Measurements from ENCODE around the gene CAPN5. TPM values are rescaled to one million over a fixed set of nuclear protein-coding genes. Genes with fewer than 3 reads are reported as not detected.

Gene CAPN5
- 22.4 and 22.6 TPM in 2 replicates for total RNA-seq (2021; fragmentation: NEBNext Ultra II Directional; extraction: Animal tissue kit (Norgen Biotek cat#: 25700))
- 21.5 and 26.9 TPM in 2 replicates for polyA plus RNA-seq (2011; rRNA removed)
- 15.4 TPM for polyA plus RNA-seq (2011; cell fraction: cytosol; rRNA removed)
- polyA plus RNA-seq (2011; cell fraction: nucleus; rRNA removed), result 32.7 TPM
- 10.3 to 18.4 TPM (median 16.8 TPM) in 4 replicates for polyA plus RNA-seq (2012, experiment 1 of 2)
- 14.6 TPM for polyA plus RNA-seq (2012, experiment 2 of 2)
- polyA plus RNA-seq (2013, experiment 1 of 2), result 16.3 TPM
- 16.6 TPM for polyA plus RNA-seq (2013, experiment 2 of 2)
- 15.2 and 16.7 TPM in 2 replicates for polyA minus RNA-seq (2011; rRNA and poly(A)+ RNA removed)
- polyA minus RNA-seq (2011; cell fraction: cytosol; rRNA and poly(A)+ RNA removed), result 10.2 TPM
- 11.1 TPM for polyA minus RNA-seq (2011; cell fraction: nucleus; rRNA and poly(A)+ RNA removed)
- long read RNA-seq, experiment 1, full-length matches to known transcripts, result 4 of 22 reads
- long read RNA-seq, experiment 1, partial matches to known transcripts, result 9 of 22 reads
- long read RNA-seq, experiment 1, other reads (novel, unspliced or antisense), result 9 of 22 reads
- long read RNA-seq, experiment 2, result 0 reads

DNA sequence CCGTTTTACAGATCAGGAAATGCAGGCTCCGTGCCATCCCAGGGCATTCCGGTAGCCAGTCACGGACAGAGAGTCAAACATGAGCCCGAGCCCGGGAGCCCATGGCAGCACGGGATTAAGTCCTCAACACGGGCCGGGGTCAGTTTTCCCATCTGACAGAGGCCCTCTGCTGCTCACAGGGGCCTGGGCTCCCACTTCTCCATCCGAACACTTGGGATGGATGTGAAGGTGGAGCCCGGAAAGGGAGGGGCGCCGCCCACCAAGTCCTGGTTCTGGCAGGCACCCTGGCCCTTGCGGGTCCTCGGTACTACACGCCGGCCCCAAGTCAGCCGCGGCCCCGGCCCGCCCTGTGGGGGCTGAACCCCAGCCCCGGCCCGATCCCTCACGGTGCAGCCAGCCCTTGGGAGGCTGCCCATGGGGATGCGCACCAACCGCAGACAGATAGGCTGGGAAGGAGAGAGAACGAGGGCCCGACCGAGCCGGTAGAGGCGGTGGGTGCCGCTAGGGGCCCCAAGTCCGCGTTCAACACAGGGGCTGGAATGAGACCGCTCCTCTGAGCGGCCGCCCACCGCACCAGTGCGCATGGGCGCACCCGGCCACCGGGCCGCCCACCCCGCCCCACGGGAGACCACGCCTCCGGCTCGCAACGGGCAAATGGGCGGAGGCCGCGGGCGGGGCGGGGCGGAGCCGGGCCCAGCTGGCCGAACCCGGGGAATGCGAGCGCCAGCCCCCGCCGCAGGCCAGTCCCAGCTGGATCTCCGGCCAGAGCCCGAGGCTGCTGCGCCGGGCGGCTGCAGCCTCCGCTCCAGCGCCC is at the start of gene CAPN5:
TSS of gene CAPN5 (plus strand) at position 743 of the 814 bp plus-strand sequence. CDS start 17,916 bp downstream, outside the sequence.
- Histone ChIP-seq H3K4me3 (ENCODE audit: extremely low read depth in 1 of 4, insufficient read depth in 2 of 4, low read depth in 3 of 4, low read length in 4 of 4) (peak within 1 kb of the TSS; percentile 58 to 89 (median 66)), H2BK20ac (ENCODE audit: low read length) (no peak within 1 kb of the TSS), H2AFZ (ENCODE audit: low read length) (peak within 1 kb of the TSS; percentile 72), H3K23me2 (ENCODE audit: low read depth, low read length) (peaks cover 13% of the 10 kb centered on the region), H3K18ac (ENCODE audit: extremely low read depth, low read length) (peak within 1 kb of the TSS; percentile 78; the same call in 1 of the 2 replicates), H3K56ac (replicated peaks; ENCODE audit: insufficient read length, low read depth, low read length) (peak within 1 kb of the TSS; percentile 42), H3K36me3 (ENCODE audit: control insufficient read depth in 2 of 4, insufficient read depth in 4 of 4, low read length in 3 of 4) (no peaks in the 10 kb centered on the region), H4K20me1 (replicated peaks in 1 of 2; ENCODE audit: control insufficient read depth in 1 of 2, insufficient read depth in 2 of 2, low read length in 2 of 2) (no peaks in the 10 kb centered on the region), H2AK5ac (ENCODE audit: low read depth, low read length) (no peak within 1 kb of the TSS), H4K5ac (ENCODE audit: insufficient read length, low read depth, low read length) (no peak within 1 kb of the TSS), H4K8ac (ENCODE audit: extremely low read depth, insufficient read depth, low read length) (peak within 1 kb of the TSS; percentile 89), H3K23ac (ENCODE audit: insufficient read length) (no peak within 1 kb of the TSS), H3K4me1 (replicated peaks in 1 of 4; ENCODE audit: control insufficient read depth in 3 of 4, insufficient read depth in 4 of 4, low read length in 3 of 4) (peaks cover 0 to 7% (median under 1%) of the 10 kb centered on the region in 4 experiments; a peak in 5 of 7 replicates), H3K4me2 (ENCODE audit: insufficient read depth in 1 of 2, low read depth in 2 of 2, low read length in 2 of 2) (peak within 1 kb of the TSS; percentile 90 to 97), H3K27ac (ENCODE audit: low read depth, low read length) (peak within 1 kb of the TSS; percentile 50; the same call in 1 of the 2 replicates), H4K91ac (replicated peaks; ENCODE audit: insufficient read length, low read length) (no peak within 1 kb of the TSS), H3K27me3 (replicated peaks in 1 of 4; ENCODE audit: control insufficient read depth in 3 of 4, extremely low read depth in 1 of 4, insufficient read depth in 3 of 4, low read length in 3 of 4) (peaks cover 0 to 3% (median 0%) of the 10 kb centered on the region in 4 experiments; a peak in 3 of 7 replicates), H2BK15ac (ENCODE audit: low read length) (no peak within 1 kb of the TSS), H2BK5ac (ENCODE audit: low read depth, low read length) (no peak within 1 kb of the TSS; the same call in 1 of the 2 replicates), H3K14ac (ENCODE audit: insufficient read length) (no peak within 1 kb of the TSS), H3K79me1 (ENCODE audit: low read depth, low read length) (no peaks in the 10 kb centered on the region; the same call in 1 of the 2 replicates), H2BK120ac (replicated peaks; ENCODE audit: low read depth, low read length) (no peak within 1 kb of the TSS), H3K4ac (replicated peaks; ENCODE audit: insufficient read length, low read depth, low read length) (no peak within 1 kb of the TSS), H3K9me3 (ENCODE audit: insufficient read depth in 2 of 2, low read depth in 1 of 2, low read length in 1 of 2) (no peaks in the 10 kb centered on the region), H3K9ac (replicated peaks in 1 of 4; ENCODE audit: extremely low read depth in 1 of 4, low read depth in 3 of 4, low read length in 3 of 4) (peak within 1 kb of the TSS; percentile 34 to 74 (median 54); a peak in 6 of 7 replicates), H2BK12ac (ENCODE audit: low read depth, low read length) (no peak within 1 kb of the TSS), H3K79me2 (ENCODE audit: control insufficient read depth in 1 of 2, insufficient read depth in 2 of 2, low read length in 2 of 2) (no peaks in the 10 kb centered on the region)
- no peak for FAIRE-seq
- CTCF ChIA-PET (ENCODE audit: partially characterized antibody), result interaction anchor here (0.8 to 5.2 kb wide), 13 partner anchors 9 to 61 kb away, joined by 3 to 80 read pairs (median 6); partner anchors contain the start of gene MYO7A
- POLR2A ChIA-PET (ENCODE audit: partially characterized antibody), result interaction anchor here (0.7 to 1.5 kb wide), 8 partner anchors 9 to 604 kb away, joined by 3 to 4 read pairs (median 3); no protein-coding TSS in a partner anchor
- 3% methylated on average over 27 of the region's 69 CpGs; no CpG with 5 or more reads in 1 of the 2 experiments for WGBS, 2 experiments (ENCODE audit: extremely low coverage in 1 of 2, insufficient coverage in 1 of 2, insufficient read length in 1 of 2, insufficient replicate concordance in 2 of 2, low coverage in 1 of 2, low lambda C conversion rate in 2 of 2, missing lambda C conversion rate in 1 of 2)
- DNase-seq (ENCODE audit: low read depth in 1 of 2, low spot score in 2 of 2), result peak; percentile 84 to 96
- TF ChIP-seq SP1 (IDR thresholded peaks at IDR 0.05; ENCODE audit: low read depth, low read length), result no peak
- TF ChIP-seq, protein P1, sequence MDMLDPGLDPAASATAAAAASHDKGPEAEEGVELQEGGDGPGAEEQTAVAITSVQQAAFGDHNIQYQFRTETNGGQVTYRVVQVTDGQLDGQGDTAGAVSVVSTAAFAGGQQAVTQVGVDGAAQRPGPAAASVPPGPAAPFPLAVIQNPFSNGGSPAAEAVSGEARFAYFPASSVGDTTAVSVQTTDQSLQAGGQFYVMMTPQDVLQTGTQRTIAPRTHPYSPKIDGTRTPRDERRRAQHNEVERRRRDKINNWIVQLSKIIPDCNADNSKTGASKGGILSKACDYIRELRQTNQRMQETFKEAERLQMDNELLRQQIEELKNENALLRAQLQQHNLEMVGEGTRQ (IDR thresholded peaks at IDR 0.05; ENCODE audit: low read length), result no peak
- TF ChIP-seq FOSL1 (IDR thresholded peaks at IDR 0.05; ENCODE audit: insufficient read depth, low read depth, low read length), result no peak
- no peak for TF ChIP-seq CHD1 (IDR thresholded peaks at IDR 0.05; ENCODE audit: low read depth, low read length)
- no peak for TF ChIP-seq EZH2 (IDR thresholded peaks at IDR 0.05; ENCODE audit: low read depth, low read length, severe bottlenecking)
- TF ChIP-seq JUN (IDR thresholded peaks at IDR 0.05; ENCODE audit: low read depth, low read length), result no peak
- no peak for TF ChIP-seq GABPA (IDR thresholded peaks at IDR 0.05; ENCODE audit: borderline replicate concordance, insufficient read depth, low read length)
